Liver (tissue), 9 donors: ENCODE data around the gene ARFIP1. TPM values are rescaled to one million over a fixed set of nuclear protein-coding genes. Genes with fewer than 3 reads are reported as not detected.

Experiments
- DNase-seq: peaks from one replicate; pipeline ENCODE4 v3.0.0-alpha.2; 2017; ENCODE audit warnings: low spot score
- H3K27ac ChIP-seq, 2 donors: one replicate each; pipeline ENCODE4 v1.7.0; 2013; ENCODE audit warnings: inconsistent platforms in 2 of 2, low read length in 2 of 2, control low read depth in 1 of 2, low read depth in 1 of 2, mild to moderate bottlenecking in 1 of 2
- H3K27me3 ChIP-seq, 4 donors: one replicate each; pipeline versions ENCODE4 v1.6.1 to v1.7.0; 2013; ENCODE audit warnings: low read length in 3 of 4, inconsistent platforms in 1 of 4, mild to moderate bottlenecking in 1 of 4, moderate library complexity in 1 of 4; ENCODE audit not compliant: control insufficient read depth in 4 of 4, insufficient read depth in 4 of 4
- H3K36me3 ChIP-seq, 4 donors: one replicate each; pipeline versions ENCODE4 v1.6.1 to v1.7.0; 2013; ENCODE audit warnings: low read length in 3 of 4, mild to moderate bottlenecking in 3 of 4, low read depth in 1 of 4, moderate library complexity in 1 of 4; ENCODE audit not compliant: control insufficient read depth in 4 of 4, insufficient read depth in 3 of 4
- H3K4me1 ChIP-seq, 4 donors: one replicate each; pipeline versions ENCODE4 v1.6.1 to v1.7.0; 2013; ENCODE audit warnings: low read length in 3 of 4, mild to moderate bottlenecking in 3 of 4, moderate library complexity in 1 of 4; ENCODE audit not compliant: control insufficient read depth in 4 of 4, insufficient read depth in 4 of 4
- H3K4me3 ChIP-seq, 3 donors: one replicate each; pipeline versions ENCODE4 v1.6.1 to v1.7.0; 2013; ENCODE audit warnings: low read length in 3 of 3, control low read depth in 1 of 3, low read depth in 1 of 3, mild to moderate bottlenecking in 1 of 3
- H3K9ac ChIP-seq, 2 donors: one replicate each; pipeline ENCODE4 v1.7.0; 2013; ENCODE audit warnings: low read length in 2 of 2, mild to moderate bottlenecking in 2 of 2, moderate library complexity in 2 of 2, control low read depth in 1 of 2, low read depth in 1 of 2
- H3K9me3 ChIP-seq, 4 donors: one replicate each; pipeline versions ENCODE4 v1.6.1 to v1.7.0; 2013; ENCODE audit warnings: low read length in 3 of 4; ENCODE audit not compliant: control insufficient read depth in 4 of 4
- ATF3 ChIP-seq: IDR thresholded peaks from 2 replicates; pipeline ENCODE4 v1.6.1; 2016; ENCODE audit warnings: antibody characterized with exemption
- EGR1 ChIP-seq, 2 donors: IDR thresholded peaks; 2 replicates each; pipeline ENCODE4 v1.6.1; 2016 to 2018; ENCODE audit warnings: antibody characterized with exemption in 2 of 2, low read depth in 2 of 2
- FOXA1 ChIP-seq: IDR thresholded peaks from 2 replicates; pipeline ENCODE4 v1.6.1; 2016; ENCODE audit warnings: antibody characterized with exemption
- FOXA2 ChIP-seq: IDR thresholded peaks from 2 replicates; pipeline ENCODE4 v1.6.1; 2016; ENCODE audit warnings: antibody characterized with exemption
- GABPA ChIP-seq, 2 donors: IDR thresholded peaks in 1 of 2; conservative IDR thresholded peaks in 1 of 2; 2 replicates each; pipeline ENCODE4 v1.6.1; 2016; ENCODE audit warnings: antibody characterized with exemption in 2 of 2, mild to moderate bottlenecking in 1 of 2, moderate library complexity in 1 of 2
- HNF4A ChIP-seq, 2 donors: conservative IDR thresholded peaks; 2 replicates each; pipeline ENCODE4 v1.6.1; 2016; ENCODE audit warnings: antibody characterized with exemption in 2 of 2, mild to moderate bottlenecking in 2 of 2
- JUND ChIP-seq, 2 donors: IDR thresholded peaks; 2 replicates each; pipeline ENCODE4 v1.6.1; 2016; ENCODE audit warnings: antibody characterized with exemption in 2 of 2
- MAX ChIP-seq: IDR thresholded peaks from 2 replicates; pipeline ENCODE4 v1.6.1; 2016; ENCODE audit warnings: antibody characterized with exemption
- RAD21 ChIP-seq, 2 donors: IDR thresholded peaks; 2 replicates each; pipeline ENCODE4 v1.6.1; 2016; ENCODE audit warnings: antibody characterized with exemption in 2 of 2, mild to moderate bottlenecking in 2 of 2
- REST ChIP-seq: IDR thresholded peaks from 2 replicates; pipeline ENCODE4 v1.6.1; 2016; ENCODE audit warnings: antibody characterized with exemption, mild to moderate bottlenecking
- TAF1 ChIP-seq: conservative IDR thresholded peaks from 2 replicates; pipeline ENCODE4 v1.6.1; 2016; ENCODE audit warnings: antibody characterized with exemption, mild to moderate bottlenecking
- WGBS: extraction: QIAGEN DNeasy Blood & Tissue Kit; methylation state at CpG from one replicate; pipeline ENCODE4 v1.1.7; 2013; 5-methylcytosine and 5-hydroxymethylcytosine counted together
- polyA plus RNA-seq, 2 donors: library from polyadenylated mRNA; stranded (reverse) in 1 of 2; unstranded in 1 of 2; fragments of 200-250 nt in 1 of 2; fragments of >200 nt in 1 of 2; fragmentation: Nextera tagmentation in 1 of 2; extraction: Ambion mirVana in 1 of 2; gene quantifications; one replicate each; pipeline versions ENCODE4 v1.2.1 to v1.2.3, GENCODE V29; 2013 to 2015
- total RNA-seq, 2 donors: library from RNA; depleted of rRNA; stranded (reverse); fragments of >200 nt; gene quantifications; one replicate each; pipeline ENCODE4 v1.2.3, GENCODE V29; 2014
- donor health status: healthy.
- donor health status: healthy.
- donor health status: healthy.
- donor health status: healthy.
- donor health status: healthy.

ARFIP1 gene
- total and polyA plus RNA-seq, 4 donors: 6.8 to 16.8 (median 14.9) TPM

GRCh38 chr4:152785639-152786615 is 6.2 kb downstream of the ARFIP1 start:
- Histone ChIP-seq H3K4me1 (peaks cover 9 to 25% (median 17%) of the 10 kb centered on the region in 4 donors), H3K36me3 (peaks cover 0 to 3% (median 0%) of the 10 kb centered on the region in 4 donors), H3K9me3 (no peaks in the 10 kb centered on the region), H3K27me3 (no peaks in the 10 kb centered on the region), H3K27ac (no peak overlapping the region), H3K4me3 (no peak overlapping the region), H3K9ac (no peak overlapping the region)
- 51% methylated on average over 3 of the region's 3 CpGs for WGBS
- DNase-seq: no peak
- no peak for TF ChIP-seq FOXA2
- TF ChIP-seq JUND (IDR thresholded peaks at IDR 0.05): no peak
- peak; percentile 22 to 61 for TF ChIP-seq HNF4A (conservative IDR thresholded peaks at IDR 0.05)
- no peak for TF ChIP-seq REST
- TF ChIP-seq GABPA (IDR thresholded peaks at IDR 0.05 in 1 of 2, conservative IDR thresholded peaks at IDR 0.05 in 1 of 2): no peak
- no peak for TF ChIP-seq TAF1

- Histone ChIP-seq H3K4me3 (no peak overlapping the region), H3K36me3 (peaks cover 0 to 3% (median 0%) of the 10 kb centered on the region in 4 donors), H3K4me1 (peaks cover 8 to 22% (median 15%) of the 10 kb centered on the region in 4 donors), H3K27me3 (no peaks in the 10 kb centered on the region), H3K9ac (no peak overlapping the region), H3K27ac (no peak overlapping the region), H3K9me3 (no peaks in the 10 kb centered on the region)
- TF ChIP-seq FOXA1: no peak
- no peak for TF ChIP-seq RAD21 (IDR thresholded peaks at IDR 0.05)
- no peak for TF ChIP-seq EGR1 (IDR thresholded peaks at IDR 0.05; ENCODE audit: low read depth in 2 of 2)
- no peak for TF ChIP-seq MAX
- 97% methylated on average over 1 of the region's 1 CpG for WGBS
- no peak for DNase-seq
Measured at GRCh38 chr4:152786627-152787026, 6.9 kb downstream of the ARFIP1 start.

GRCh38 chr4:152795891-152796290 is 16.1 kb downstream of the ARFIP1 start:
- Histone ChIP-seq H3K27ac (no peak overlapping the region), H3K27me3 (no peaks in the 10 kb centered on the region), H3K4me1 (no peaks in the 10 kb centered on the region), H3K9me3 (no peaks in the 10 kb centered on the region), H3K4me3 (no peak overlapping the region), H3K36me3 (no peaks in the 10 kb centered on the region), H3K9ac (no peak overlapping the region)
- WGBS: 98% methylated on average over 3 of the region's 3 CpGs
- DNase-seq: no peak
- TF ChIP-seq ATF3: no peak
